Dendritic cell treated with granulocyte-macrophage colony-stimulating factor and Interleukin-4, amounts not matched to agents 40 ng/mL and 50 ng/mL, for 4 days (primary cell): ENCODE data around the gene FAM171A1.

Experiments used
- H3K27ac Mint-ChIP-seq: one replicate; pipeline ENCODE4 v1.8.0; 2022; ENCODE audit warnings: mild to moderate bottlenecking, mixed read lengths
- H3K27me3 Mint-ChIP-seq: one replicate; pipeline ENCODE4 v1.8.0; 2022; ENCODE audit warnings: mild to moderate bottlenecking, mixed read lengths
- H3K36me3 Mint-ChIP-seq: one replicate; pipeline ENCODE4 v1.8.0; 2022; ENCODE audit warnings: low read depth, mixed read lengths
- H3K4me1 Mint-ChIP-seq: one replicate; pipeline ENCODE4 v1.8.0; 2022; ENCODE audit warnings: low read depth, mixed read lengths
- H3K4me3 Mint-ChIP-seq: one replicate; pipeline ENCODE4 v1.8.0; 2022; ENCODE audit warnings: mild to moderate bottlenecking, moderate library complexity, mixed read lengths
- H3K9me3 Mint-ChIP-seq: one replicate; pipeline ENCODE4 v1.8.0; 2022; ENCODE audit warnings: mixed read lengths
- intact Hi-C: fragments of 100-400 bp; cut with micrococcal nuclease; formaldehyde crosslinking; loops from one replicate; pipeline ENCODE4 v1.15.0; 2022

FAM171A1 gene

DNA sequence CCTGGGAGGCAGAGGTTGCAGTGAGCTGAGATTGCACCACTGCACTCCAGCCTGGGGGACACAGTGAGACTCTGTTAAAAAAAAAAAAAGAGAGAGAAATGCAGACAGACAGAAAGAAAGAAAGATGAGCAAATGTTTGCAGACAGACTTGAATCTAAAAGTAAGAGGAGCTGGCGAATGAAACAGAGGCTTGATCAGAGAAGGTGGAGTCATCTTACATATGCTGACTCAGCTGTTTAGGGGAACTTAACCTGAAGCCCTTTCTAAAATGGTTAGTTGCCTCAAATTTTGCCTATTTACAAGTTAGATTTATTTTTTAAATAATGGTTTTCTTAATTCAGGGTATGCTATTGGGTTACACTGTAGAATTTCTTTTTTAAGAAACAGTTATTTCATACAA, 5.4 kb downstream of the FAM171A1 start:
- no peaks in the 10 kb centered on the region for H3K36me3 Mint-ChIP-seq
- H3K4me1 Mint-ChIP-seq: no peaks in the 10 kb centered on the region
- no peaks in the 10 kb centered on the region for H3K9me3 Mint-ChIP-seq
- no peak overlapping the region for H3K27ac Mint-ChIP-seq
- H3K4me3 Mint-ChIP-seq: no peak overlapping the region
- intact Hi-C loops: no loop called here
- H3K27me3 Mint-ChIP-seq: peaks cover 68% of the 10 kb centered on the region

- no peaks in the 10 kb centered on the region for H3K9me3 Mint-ChIP-seq
- H3K4me1 Mint-ChIP-seq: no peaks in the 10 kb centered on the region
- H3K27me3 Mint-ChIP-seq: peaks cover 61% of the 10 kb centered on the region
- no peak overlapping the region for H3K27ac Mint-ChIP-seq
- H3K4me3 Mint-ChIP-seq: no peak overlapping the region
- H3K36me3 Mint-ChIP-seq: no peaks in the 10 kb centered on the region
- intact Hi-C loops: no loop called here
Measured at GRCh38 chr10:15364001-15364400, 7.1 kb downstream of the FAM171A1 start.

- intact Hi-C loops: no loop called here
- Mint-ChIP-seq H3K4me3 (no peak overlapping the region), H3K36me3 (no peaks in the 10 kb centered on the region), H3K27me3 (peaks cover 56% of the 10 kb centered on the region), H3K27ac (no peak overlapping the region), H3K4me1 (no peaks in the 10 kb centered on the region), H3K9me3 (no peaks in the 10 kb centered on the region)
Measured at GRCh38 chr10:15363031-15363430, 8.1 kb downstream of the FAM171A1 start.

- no peak overlapping the region for H3K4me3 Mint-ChIP-seq
- H3K27me3 Mint-ChIP-seq: peaks cover 49% of the 10 kb centered on the region
- intact Hi-C loops: no loop called here
- no peaks in the 10 kb centered on the region for H3K4me1 Mint-ChIP-seq
- no peaks in the 10 kb centered on the region for H3K36me3 Mint-ChIP-seq
- H3K9me3 Mint-ChIP-seq: no peaks in the 10 kb centered on the region
- no peak overlapping the region for H3K27ac Mint-ChIP-seq
Measured at GRCh38 chr10:15361131-15361530, 10.0 kb downstream of the FAM171A1 start.

GRCh38 chr10:15360566-15360965, 10.5 kb downstream of the FAM171A1 start:
- no peak overlapping the region for H3K27ac Mint-ChIP-seq
- H3K4me3 Mint-ChIP-seq: no peak overlapping the region
- H3K36me3 Mint-ChIP-seq: no peaks in the 10 kb centered on the region
- intact Hi-C loops: no loop called here
- H3K4me1 Mint-ChIP-seq: no peaks in the 10 kb centered on the region
- H3K9me3 Mint-ChIP-seq: no peaks in the 10 kb centered on the region
- H3K27me3 Mint-ChIP-seq: peaks cover 48% of the 10 kb centered on the region

DNA sequence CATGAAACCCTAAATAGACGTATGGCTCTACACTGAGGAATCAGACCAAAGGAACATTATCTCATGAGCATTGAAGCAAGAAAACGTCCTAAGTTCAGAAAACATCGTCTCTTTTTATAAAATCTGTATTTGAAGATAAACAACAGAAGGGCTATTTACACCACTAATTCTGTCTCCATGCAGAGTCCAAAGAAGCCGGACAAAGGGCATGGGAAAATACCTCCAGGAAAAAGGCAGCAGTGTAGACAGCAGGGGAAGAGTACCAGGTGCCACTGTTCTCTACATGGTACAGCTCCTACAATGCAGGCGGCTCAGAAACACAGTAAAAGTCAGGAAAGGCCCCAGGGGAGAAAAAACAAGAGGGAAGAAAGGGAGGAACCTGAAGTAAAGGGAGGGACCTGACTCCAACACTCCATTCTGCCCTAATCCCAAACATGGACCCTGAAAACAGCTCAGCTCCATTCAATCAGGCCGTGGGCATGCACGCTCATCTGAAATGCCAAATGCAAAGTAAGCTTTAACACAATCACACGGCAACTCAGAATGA, 17.5 kb downstream of the FAM171A1 start:
- Mint-ChIP-seq H3K9me3 (no peaks in the 10 kb centered on the region), H3K4me3 (no peak overlapping the region), H3K4me1 (no peaks in the 10 kb centered on the region), H3K36me3 (no peaks in the 10 kb centered on the region), H3K27ac (no peak overlapping the region), H3K27me3 (peaks cover 22% of the 10 kb centered on the region)
- intact Hi-C loops: no loop called here

DNA sequence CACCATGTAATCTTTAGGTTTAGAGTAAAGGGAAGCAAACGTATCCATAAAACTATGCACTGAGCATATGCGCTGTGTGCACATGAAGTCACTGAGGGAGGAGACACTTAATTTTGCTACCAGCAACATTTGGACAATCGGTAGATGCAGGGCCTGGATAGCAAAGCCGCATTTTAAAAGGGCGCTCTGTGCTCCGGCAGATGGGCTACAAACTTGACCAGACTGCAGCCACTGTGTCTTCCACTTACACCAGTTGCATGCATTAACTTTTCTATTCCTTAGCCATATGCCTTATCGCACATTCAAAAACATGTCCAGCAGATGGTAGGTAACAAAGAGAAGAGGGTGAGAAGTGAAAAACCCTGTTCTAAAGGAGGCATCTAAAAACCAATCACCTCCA, 18.3 kb downstream of the FAM171A1 start:
- Mint-ChIP-seq H3K27me3 (peaks cover 22% of the 10 kb centered on the region), H3K36me3 (no peaks in the 10 kb centered on the region), H3K4me3 (no peak overlapping the region), H3K4me1 (no peaks in the 10 kb centered on the region), H3K27ac (no peak overlapping the region), H3K9me3 (no peaks in the 10 kb centered on the region)
- intact Hi-C loops: no loop called here

- H3K27me3 Mint-ChIP-seq: peaks cover 22% of the 10 kb centered on the region
- H3K9me3 Mint-ChIP-seq: no peaks in the 10 kb centered on the region
- intact Hi-C loops: no loop called here
- no peak overlapping the region for H3K27ac Mint-ChIP-seq
- H3K4me3 Mint-ChIP-seq: no peak overlapping the region
- H3K4me1 Mint-ChIP-seq: no peaks in the 10 kb centered on the region
- no peaks in the 10 kb centered on the region for H3K36me3 Mint-ChIP-seq
Measured at GRCh38 chr10:15352201-15352600, 18.9 kb downstream of the FAM171A1 start.

- Mint-ChIP-seq H3K9me3 (no peaks in the 10 kb centered on the region), H3K27ac (no peak overlapping the region), H3K27me3 (peaks cover 19% of the 10 kb centered on the region), H3K4me3 (no peak overlapping the region), H3K36me3 (no peaks in the 10 kb centered on the region), H3K4me1 (no peaks in the 10 kb centered on the region)
- intact Hi-C loops: no loop called here
Measured at GRCh38 chr10:15351099-15351820, 19.8 kb downstream of the FAM171A1 start.

DNA sequence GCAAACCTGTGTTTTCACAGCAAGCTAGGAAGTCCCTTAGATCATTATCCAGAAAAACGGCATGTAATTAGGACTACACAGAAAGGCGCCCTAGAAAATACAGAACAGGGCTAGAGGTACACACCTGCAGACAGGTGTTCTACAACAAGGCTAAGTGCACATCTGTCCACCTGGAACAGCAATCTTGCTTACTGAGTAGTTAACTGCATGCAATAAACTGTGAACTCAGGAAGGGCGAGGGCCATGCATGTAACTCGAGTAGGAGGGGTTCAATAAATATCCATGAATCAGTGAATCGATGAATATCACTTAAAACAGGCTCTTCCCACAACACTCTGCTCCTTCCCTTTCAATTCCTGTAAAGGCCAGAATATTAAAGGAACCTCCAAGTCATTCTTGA, 22.0 kb downstream of the FAM171A1 start:
- no peaks in the 10 kb centered on the region for H3K36me3 Mint-ChIP-seq
- no peak overlapping the region for H3K4me3 Mint-ChIP-seq
- peaks cover 9% of the 10 kb centered on the region for H3K4me1 Mint-ChIP-seq
- no peaks in the 10 kb centered on the region for H3K9me3 Mint-ChIP-seq
- no peak overlapping the region for H3K27ac Mint-ChIP-seq
- H3K27me3 Mint-ChIP-seq: peaks cover 23% of the 10 kb centered on the region
- intact Hi-C loops: no loop called here

GRCh38 chr10:15348579-15348978, 22.5 kb downstream of the FAM171A1 start:
- Mint-ChIP-seq H3K9me3 (no peaks in the 10 kb centered on the region), H3K27me3 (peaks cover 23% of the 10 kb centered on the region), H3K4me1 (peaks cover 9% of the 10 kb centered on the region), H3K36me3 (no peaks in the 10 kb centered on the region), H3K4me3 (no peak overlapping the region), H3K27ac (no peak overlapping the region)
- intact Hi-C loops: no loop called here

GRCh38 chr10:15347150-15347549, 23.9 kb downstream of the FAM171A1 start:
- Mint-ChIP-seq H3K27me3 (peaks cover 23% of the 10 kb centered on the region), H3K4me3 (no peak overlapping the region), H3K4me1 (peaks cover 9% of the 10 kb centered on the region), H3K36me3 (no peaks in the 10 kb centered on the region), H3K27ac (no peak overlapping the region), H3K9me3 (no peaks in the 10 kb centered on the region)
- intact Hi-C loops: no loop called here

DNA sequence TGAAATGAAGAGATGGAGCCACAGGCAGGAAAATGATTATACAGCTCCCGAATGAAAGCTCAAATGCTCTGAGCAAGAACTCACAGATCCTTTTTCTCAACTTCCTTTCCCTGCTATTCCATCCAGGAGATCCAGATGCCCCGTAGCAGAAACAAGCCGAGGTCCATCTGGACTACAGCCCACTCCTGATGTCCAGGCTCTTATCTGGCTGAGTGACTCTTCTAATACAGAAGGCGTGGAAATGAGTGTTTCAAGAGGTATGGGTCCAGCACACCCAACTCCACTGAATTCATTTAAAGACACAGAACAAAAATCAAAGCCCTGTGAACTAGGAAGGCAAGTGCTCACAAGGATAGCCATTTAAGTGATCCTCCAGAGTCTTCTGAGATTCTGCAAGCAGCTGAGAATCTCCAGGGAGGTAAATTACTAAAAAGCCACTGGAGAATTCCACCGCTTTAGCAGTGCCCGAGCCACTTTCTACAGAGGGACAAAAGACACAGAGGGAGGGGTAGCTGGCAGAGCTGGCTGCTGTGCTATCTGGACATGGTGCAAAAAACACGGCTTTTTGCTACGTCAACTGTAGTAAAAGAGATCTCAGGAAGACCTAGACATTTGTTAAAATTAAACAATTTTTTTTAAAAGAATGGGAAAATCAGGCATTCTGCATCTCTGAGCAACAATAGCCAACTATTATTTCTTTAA, 24.5 kb downstream of the FAM171A1 start:
- Mint-ChIP-seq H3K36me3 (no peaks in the 10 kb centered on the region), H3K4me1 (peaks cover 9% of the 10 kb centered on the region), H3K27ac (no peak overlapping the region), H3K9me3 (no peaks in the 10 kb centered on the region), H3K4me3 (no peak overlapping the region), H3K27me3 (peaks cover 23% of the 10 kb centered on the region)
- intact Hi-C loops: no loop called here

DNA sequence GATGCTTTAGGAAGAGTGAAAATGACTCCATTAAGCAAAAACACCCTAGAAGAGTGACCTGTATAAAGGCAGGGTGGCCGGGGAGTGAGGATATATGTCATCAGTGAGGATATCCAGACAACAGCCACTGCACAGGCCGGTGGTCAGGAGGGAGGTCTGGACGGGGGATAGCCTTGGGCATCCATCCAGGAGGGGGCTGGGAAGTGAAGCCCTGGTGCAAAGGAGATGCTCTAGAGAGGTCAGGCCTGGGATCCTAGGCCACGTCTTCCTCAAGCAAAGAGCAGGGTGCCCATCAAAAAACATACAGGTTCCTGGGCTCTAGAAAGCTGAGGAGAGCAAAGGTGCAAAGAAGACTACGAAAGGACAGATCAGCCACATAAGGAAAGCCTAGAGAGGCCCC, 25.6 kb downstream of the FAM171A1 start:
- H3K4me3 Mint-ChIP-seq: no peak overlapping the region
- H3K4me1 Mint-ChIP-seq: peaks cover 9% of the 10 kb centered on the region
- peaks cover 17% of the 10 kb centered on the region for H3K27me3 Mint-ChIP-seq
- no peaks in the 10 kb centered on the region for H3K36me3 Mint-ChIP-seq
- H3K27ac Mint-ChIP-seq: no peak overlapping the region
- no peaks in the 10 kb centered on the region for H3K9me3 Mint-ChIP-seq
- intact Hi-C loops: no loop called here
